ENCODE measurements around the gene NEB.

Gene NEB

DNA sequence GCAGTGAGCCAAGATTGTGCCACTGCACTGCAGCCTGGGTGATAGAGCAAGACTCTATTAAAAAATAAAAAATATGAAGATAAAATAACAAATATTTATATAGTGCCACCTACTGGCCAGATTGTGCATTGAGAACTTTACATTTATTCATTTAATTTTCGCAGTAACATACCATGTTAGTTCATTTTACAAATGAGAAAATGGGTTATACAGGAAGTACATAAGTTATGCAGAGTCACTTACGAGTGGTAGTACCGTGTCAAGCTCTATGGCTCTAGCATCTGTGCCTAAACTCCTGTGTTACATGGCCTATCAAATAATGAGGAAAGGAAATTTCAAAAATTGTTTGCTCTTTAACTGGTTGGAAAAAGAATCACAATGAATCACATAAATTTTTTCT lies 296.6 kb downstream of the NEB start:
- no peak overlapping the region for H3K4me3 ChIP-seq (ENCODE audit: low read depth, low read length)
- TF ChIP-seq, protein P1, sequence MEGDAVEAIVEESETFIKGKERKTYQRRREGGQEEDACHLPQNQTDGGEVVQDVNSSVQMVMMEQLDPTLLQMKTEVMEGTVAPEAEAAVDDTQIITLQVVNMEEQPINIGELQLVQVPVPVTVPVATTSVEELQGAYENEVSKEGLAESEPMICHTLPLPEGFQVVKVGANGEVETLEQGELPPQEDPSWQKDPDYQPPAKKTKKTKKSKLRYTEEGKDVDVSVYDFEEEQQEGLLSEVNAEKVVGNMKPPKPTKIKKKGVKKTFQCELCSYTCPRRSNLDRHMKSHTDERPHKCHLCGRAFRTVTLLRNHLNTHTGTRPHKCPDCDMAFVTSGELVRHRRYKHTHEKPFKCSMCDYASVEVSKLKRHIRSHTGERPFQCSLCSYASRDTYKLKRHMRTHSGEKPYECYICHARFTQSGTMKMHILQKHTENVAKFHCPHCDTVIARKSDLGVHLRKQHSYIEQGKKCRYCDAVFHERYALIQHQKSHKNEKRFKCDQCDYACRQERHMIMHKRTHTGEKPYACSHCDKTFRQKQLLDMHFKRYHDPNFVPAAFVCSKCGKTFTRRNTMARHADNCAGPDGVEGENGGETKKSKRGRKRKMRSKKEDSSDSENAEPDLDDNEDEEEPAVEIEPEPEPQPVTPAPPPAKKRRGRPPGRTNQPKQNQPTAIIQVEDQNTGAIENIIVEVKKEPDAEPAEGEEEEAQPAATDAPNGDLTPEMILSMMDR (IDR thresholded peaks at IDR 0.05; ENCODE audit: low read depth, low read length): no peak; the same call in 1 of the 2 replicates

Measured in WI38 (cell line).